ENCODE data around the gene EMSY. TPM values are rescaled to one million over a fixed set of nuclear protein-coding genes. Genes with fewer than 3 reads are reported as not detected.

EMSY gene
- total RNA-seq, 1 experiment from 2014 or later: 52.4 TPM

GRCh38 chr11:76419896-76420295 lies 24.9 kb upstream of the EMSY start:
- POLR2A ChIA-PET (ENCODE audit: low non-redundant PET): no interaction called here
- Histone ChIP-seq H3K36me3 (ENCODE audit: insufficient read depth, low read length, poor library complexity, severe bottlenecking) (no peaks in the 10 kb centered on the region), H3K4me1 (ENCODE audit: insufficient read depth, low read length, poor library complexity, severe bottlenecking) (no peaks in the 10 kb centered on the region), H3K4me3 (ENCODE audit: low read depth, low read length, poor library complexity, severe bottlenecking) (no peak overlapping the region), H3K27ac (ENCODE audit: low read depth, low read length, poor library complexity, severe bottlenecking) (no peak overlapping the region), H3K27me3 (replicated peaks; ENCODE audit: insufficient read depth, low read depth, low read length, poor library complexity) (no peaks in the 10 kb centered on the region), H3K9me3 (ENCODE audit: low read depth, low read length, poor library complexity, severe bottlenecking) (no peaks in the 10 kb centered on the region)
- DNase-seq (ENCODE audit: low spot score): peak; percentile 35
- CTCF ChIA-PET: no interaction called here
- no TSS peak for BruUV-seq (replicated peaks)
- intact Hi-C loops (cut with micrococcal nuclease; ENCODE audit: unreplicated experiment): no loop called here
- TF ChIP-seq CTCF (conservative IDR thresholded peaks at IDR 0.05; ENCODE audit: low read depth, low read length) (peak; percentile 54), EZH2 (IDR thresholded peaks at IDR 0.05; ENCODE audit: borderline replicate concordance, low read depth, low read length, poor library complexity, severe bottlenecking) (no peak)

GRCh38 chr11:76424379-76424778 lies 20.4 kb upstream of the EMSY start:
- no peaks in the 10 kb centered on the region for H3K9me3 ChIP-seq (ENCODE audit: low read depth, low read length, poor library complexity, severe bottlenecking)
- TF ChIP-seq EZH2 (IDR thresholded peaks at IDR 0.05; ENCODE audit: borderline replicate concordance, low read depth, low read length, poor library complexity, severe bottlenecking): no peak
- no peak for TF ChIP-seq CTCF (conservative IDR thresholded peaks at IDR 0.05; ENCODE audit: low read depth, low read length)
- no TSS peak for BruUV-seq (replicated peaks)
- no peak for DNase-seq (ENCODE audit: low spot score)
- no peak overlapping the region for H3K27ac ChIP-seq (ENCODE audit: low read depth, low read length, poor library complexity, severe bottlenecking)
- H3K4me1 ChIP-seq (ENCODE audit: insufficient read depth, low read length, poor library complexity, severe bottlenecking): no peaks in the 10 kb centered on the region
- H3K36me3 ChIP-seq (ENCODE audit: insufficient read depth, low read length, poor library complexity, severe bottlenecking): no peaks in the 10 kb centered on the region
- intact Hi-C loops (cut with micrococcal nuclease; ENCODE audit: unreplicated experiment): no loop called here
- ChIA-PET POLR2A (ENCODE audit: low non-redundant PET) (no interaction called here), CTCF (no interaction called here)
- no peak overlapping the region for H3K4me3 ChIP-seq (ENCODE audit: low read depth, low read length, poor library complexity, severe bottlenecking)
- no peaks in the 10 kb centered on the region for H3K27me3 ChIP-seq (replicated peaks; ENCODE audit: insufficient read depth, low read depth, low read length, poor library complexity)

- no peak for DNase-seq (ENCODE audit: low spot score)
- ChIA-PET POLR2A (ENCODE audit: low non-redundant PET) (no interaction called here), CTCF (no interaction called here)
- no peak overlapping the region for H3K4me3 ChIP-seq (ENCODE audit: low read depth, low read length, poor library complexity, severe bottlenecking)
- H3K4me1 ChIP-seq (ENCODE audit: insufficient read depth, low read length, poor library complexity, severe bottlenecking): no peaks in the 10 kb centered on the region
- no peak overlapping the region for H3K27ac ChIP-seq (ENCODE audit: low read depth, low read length, poor library complexity, severe bottlenecking)
- no peaks in the 10 kb centered on the region for H3K27me3 ChIP-seq (replicated peaks; ENCODE audit: insufficient read depth, low read depth, low read length, poor library complexity)
- BruUV-seq (replicated peaks): no TSS peak
- intact Hi-C loops (cut with micrococcal nuclease; ENCODE audit: unreplicated experiment): no loop called here
- TF ChIP-seq EZH2 (IDR thresholded peaks at IDR 0.05; ENCODE audit: borderline replicate concordance, low read depth, low read length, poor library complexity, severe bottlenecking) (no peak), CTCF (conservative IDR thresholded peaks at IDR 0.05; ENCODE audit: low read depth, low read length) (no peak)
- H3K9me3 ChIP-seq (ENCODE audit: low read depth, low read length, poor library complexity, severe bottlenecking): no peaks in the 10 kb centered on the region
- H3K36me3 ChIP-seq (ENCODE audit: insufficient read depth, low read length, poor library complexity, severe bottlenecking): no peaks in the 10 kb centered on the region
These were observed 19.9 kb upstream of the EMSY start for GRCh38 chr11:76424891-76425290.
